GM12864 (cell line): ENCODE results near the gene ADM.

Experiments used
- DNase-seq: peaks from one replicate; pipeline ENCODE4 v3.0.0-alpha.2; 2011; ENCODE audit warnings: low read depth
- H3K4me3 ChIP-seq: 2 replicates; pipeline ENCODE4 v1.5.1; 2011; ENCODE audit warnings: mild to moderate bottlenecking, low read depth, low read length, control low read depth
- TF ChIP-seq, protein P1 (sequence below): IDR thresholded peaks from 2 replicates; pipeline ENCODE4 v1.5.1; 2011; ENCODE audit warnings: low read depth, mild to moderate bottlenecking, moderate library complexity, low read length, control low read depth, inconsistent platforms; ENCODE audit errors: missing control alignments

ADM gene

DNA sequence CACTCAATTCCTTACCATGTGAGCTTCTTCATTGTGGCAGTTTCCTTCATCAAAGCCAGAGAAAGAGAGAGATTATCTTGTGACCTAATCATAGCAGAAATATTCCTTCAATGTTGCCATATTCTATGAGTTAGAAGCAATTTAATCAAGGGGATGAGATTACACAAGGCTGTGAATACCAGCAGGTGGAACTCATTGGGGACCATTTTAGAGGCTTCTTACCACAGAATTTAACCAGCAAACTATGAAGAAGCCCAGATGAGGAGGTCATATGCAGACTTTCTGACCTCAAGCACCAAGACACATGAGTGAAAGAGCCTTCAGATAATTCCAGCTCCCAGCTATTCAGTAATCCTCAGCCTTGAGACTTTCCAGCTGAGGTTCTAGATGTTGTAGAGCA lies 51.3 kb downstream of the ADM start:
- no peak for DNase-seq
- TF ChIP-seq, protein P1, sequence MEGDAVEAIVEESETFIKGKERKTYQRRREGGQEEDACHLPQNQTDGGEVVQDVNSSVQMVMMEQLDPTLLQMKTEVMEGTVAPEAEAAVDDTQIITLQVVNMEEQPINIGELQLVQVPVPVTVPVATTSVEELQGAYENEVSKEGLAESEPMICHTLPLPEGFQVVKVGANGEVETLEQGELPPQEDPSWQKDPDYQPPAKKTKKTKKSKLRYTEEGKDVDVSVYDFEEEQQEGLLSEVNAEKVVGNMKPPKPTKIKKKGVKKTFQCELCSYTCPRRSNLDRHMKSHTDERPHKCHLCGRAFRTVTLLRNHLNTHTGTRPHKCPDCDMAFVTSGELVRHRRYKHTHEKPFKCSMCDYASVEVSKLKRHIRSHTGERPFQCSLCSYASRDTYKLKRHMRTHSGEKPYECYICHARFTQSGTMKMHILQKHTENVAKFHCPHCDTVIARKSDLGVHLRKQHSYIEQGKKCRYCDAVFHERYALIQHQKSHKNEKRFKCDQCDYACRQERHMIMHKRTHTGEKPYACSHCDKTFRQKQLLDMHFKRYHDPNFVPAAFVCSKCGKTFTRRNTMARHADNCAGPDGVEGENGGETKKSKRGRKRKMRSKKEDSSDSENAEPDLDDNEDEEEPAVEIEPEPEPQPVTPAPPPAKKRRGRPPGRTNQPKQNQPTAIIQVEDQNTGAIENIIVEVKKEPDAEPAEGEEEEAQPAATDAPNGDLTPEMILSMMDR = no peak
- no peak overlapping the region for H3K4me3 ChIP-seq
